Hippocampal formation (tissue), 2 donors: ENCODE measurements around the gene ZBTB20.

Source experiments
- DNase-seq, 2 donors: peaks; one replicate each; lab custom pipeline; 2025; lab: John Stamatoyannopoulos, UW

ZBTB20 gene

DNA sequence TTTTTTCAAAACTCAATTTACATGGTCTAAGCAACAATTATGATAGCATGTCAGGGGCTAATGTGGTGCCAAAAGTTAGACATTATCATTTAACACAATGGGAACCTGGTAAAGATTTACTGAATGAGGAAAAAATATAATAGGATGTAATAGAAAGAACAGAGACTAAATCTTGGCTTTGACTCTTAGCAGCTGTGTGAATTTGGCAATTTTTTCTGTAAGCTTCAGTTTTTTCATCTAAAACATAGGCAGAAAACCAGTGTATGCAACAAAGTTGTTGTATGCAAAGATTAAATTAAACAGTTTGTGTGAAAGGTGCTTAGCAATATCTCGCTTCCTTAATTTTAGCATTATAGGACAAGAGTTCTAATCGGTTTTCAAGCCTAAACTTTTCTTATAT lies 57.6 kb downstream of the ZBTB20 start:
- no peak for DNase-seq

DNA sequence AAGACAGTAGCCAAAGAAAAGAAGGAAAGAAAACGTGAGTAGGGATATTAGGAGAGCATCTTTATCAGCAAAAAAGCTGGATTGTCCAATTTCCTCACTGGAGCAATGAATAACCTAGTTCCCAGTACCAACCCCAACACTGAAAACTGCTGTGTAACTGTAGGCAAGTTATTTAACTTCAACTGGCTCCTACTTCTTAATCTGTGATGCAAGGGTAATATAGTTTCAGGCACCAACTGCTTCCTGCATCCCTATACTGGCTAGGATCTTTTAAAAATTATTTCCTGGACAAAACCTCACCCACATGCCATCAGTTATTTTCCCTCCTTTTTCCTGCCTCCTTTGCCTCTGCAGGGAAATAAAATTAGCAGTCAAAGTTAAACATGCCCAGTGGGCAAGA lies 59.6 kb downstream of the ZBTB20 start:
- no peak for DNase-seq

- DNase-seq, result peak in 1 of 2 donors; percentile 47
Observed at GRCh38 chr3:115086344-115086743, 60.7 kb downstream of the ZBTB20 start.

DNA sequence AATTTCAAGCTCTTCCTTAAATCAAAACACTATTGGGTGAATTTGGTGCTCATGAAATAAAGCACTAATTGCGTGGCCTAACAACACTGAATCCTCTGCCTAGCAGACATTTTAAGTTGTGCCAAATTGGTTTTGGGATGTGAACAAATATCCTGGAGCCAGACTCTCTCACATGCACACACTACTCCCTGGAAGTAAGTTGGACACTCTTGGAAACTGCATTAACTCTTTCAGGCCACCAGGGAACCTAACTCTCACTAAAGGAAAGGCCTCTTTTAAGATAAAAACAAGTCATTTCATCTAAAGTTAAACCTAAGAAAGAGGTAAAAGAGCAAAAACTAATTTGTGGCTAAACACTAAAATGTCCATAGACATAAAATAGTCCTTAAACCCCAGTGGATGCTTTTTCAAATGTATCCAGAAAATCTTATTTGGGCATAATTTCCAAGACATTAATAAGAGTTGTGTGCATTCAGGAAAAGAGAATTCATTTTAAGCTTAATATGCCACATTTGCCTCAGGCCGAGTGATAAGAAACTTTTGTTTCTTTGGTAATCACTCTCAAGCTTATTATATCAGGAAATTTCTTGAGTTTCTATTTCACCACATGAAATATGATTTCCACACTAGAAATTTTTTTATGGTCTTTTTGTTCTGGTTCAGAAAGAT lies 61.8 kb downstream of the ZBTB20 start:
- peak; percentile 26 to 64 for DNase-seq

GRCh38 chr3:115084686-115085085 lies 62.4 kb downstream of the ZBTB20 start:
- DNase-seq, result no peak

DNA sequence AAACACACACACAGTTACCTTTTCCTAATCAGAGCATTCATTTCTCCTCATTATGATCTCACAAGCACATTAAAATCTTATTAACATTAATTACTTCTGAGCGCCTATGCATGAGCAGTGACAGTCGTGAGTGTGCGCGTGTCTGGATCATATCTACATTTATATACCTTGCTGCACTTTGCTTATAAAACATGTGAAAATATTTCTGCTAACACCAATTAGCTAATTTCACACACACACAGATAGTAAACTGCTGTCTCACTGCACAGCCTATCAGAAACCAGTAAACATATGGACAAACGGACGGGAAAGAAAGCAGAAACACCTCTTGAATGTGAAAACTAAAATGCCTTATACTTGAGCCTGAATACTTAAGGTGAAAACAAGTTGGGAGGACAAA lies 64.8 kb downstream of the ZBTB20 start:
- DNase-seq, result no peak

DNA sequence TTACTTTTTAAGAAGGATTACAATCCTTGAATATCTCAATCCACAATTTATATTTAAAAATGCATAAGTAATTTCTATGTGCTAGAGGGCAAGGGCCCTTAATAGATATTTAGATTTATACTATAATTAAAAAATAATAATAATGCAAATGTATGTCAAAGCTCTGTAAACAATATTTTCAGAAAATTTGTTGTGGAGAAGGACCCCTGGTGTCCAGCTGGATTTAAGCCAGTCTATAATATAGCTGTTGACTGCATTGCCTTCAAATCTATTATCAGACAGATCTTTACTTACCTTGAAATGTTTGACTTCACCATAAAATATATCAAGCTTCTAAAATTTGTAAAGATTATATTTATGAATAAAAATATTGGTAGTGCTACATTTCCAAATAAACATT lies 65.6 kb downstream of the ZBTB20 start:
- DNase-seq, result no peak

GRCh38 chr3:115077501-115078250 lies 69.4 kb downstream of the ZBTB20 start:
- DNase-seq, result no peak

GRCh38 chr3:115074502-115074901 lies 72.6 kb downstream of the ZBTB20 start:
- no peak for DNase-seq

GRCh38 chr3:115072265-115073021 lies 74.6 kb downstream of the ZBTB20 start:
- DNase-seq, result no peak

DNA sequence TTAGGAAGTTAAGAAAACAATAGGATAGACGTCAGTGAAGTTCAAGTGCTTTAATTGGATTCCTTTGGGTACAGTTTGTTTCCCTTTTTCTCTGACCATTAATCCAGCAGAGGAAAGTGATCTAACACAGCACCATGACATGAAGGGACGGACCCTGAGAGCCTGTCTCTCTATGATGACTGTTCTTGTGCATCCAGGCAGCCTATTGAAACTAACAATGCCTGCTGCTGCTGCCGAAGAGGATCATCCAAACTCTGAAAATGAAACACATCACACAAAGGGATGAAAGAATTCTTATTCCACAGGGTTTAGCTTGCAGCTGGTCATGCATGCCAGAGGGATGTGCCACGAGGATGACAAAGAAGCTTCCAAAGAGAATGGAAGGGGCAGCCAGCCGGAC lies 75.5 kb downstream of the ZBTB20 start:
- peak; percentile 54 to 89 for DNase-seq

- no peak for DNase-seq
Observed at GRCh38 chr3:115071166-115071565, 75.9 kb downstream of the ZBTB20 start.

DNA sequence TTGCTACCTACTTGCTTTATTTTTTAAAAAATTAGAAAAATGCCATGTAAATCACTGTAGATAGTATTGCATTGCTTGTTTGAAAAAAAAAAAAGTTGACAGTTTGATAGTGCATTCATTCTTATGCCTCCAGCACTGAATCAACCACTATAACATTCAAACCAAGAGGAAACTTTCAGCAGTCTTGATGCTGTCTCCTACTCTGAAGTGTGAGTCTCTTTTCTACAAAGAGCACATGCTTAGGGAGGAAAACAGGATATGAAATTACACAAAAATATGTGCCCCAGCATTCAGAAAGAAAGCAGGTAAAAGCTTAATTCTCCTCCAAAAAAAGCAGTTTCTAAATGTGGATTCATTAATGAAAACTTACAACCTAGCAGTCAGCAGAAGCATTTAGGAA lies 78.3 kb downstream of the ZBTB20 start:
- DNase-seq, result no peak

GRCh38 chr3:115062412-115062956 lies 84.6 kb downstream of the ZBTB20 start:
- no peak for DNase-seq

DNA sequence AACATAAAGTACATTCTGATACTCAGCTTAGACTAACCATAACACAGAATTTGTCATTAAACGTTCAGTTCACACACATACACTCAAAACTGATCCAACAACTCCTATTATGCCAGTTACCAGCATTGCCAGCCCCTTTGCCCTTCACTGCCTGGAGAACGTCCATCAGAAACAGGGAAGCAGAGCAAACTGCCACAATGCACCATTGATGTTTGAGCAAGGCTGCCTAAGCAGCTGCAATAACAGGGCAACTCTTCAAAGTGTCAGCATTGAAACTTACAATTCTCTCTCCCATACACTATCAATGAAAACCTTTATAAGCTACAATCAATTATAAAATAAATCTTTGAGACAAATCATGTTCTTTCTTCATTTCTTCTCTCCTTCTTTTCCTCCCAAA lies 85.1 kb downstream of the ZBTB20 start:
- peak; percentile 79 to 95 for DNase-seq

GRCh38 chr3:115052906-115053305 lies 94.2 kb downstream of the ZBTB20 start:
- DNase-seq, result no peak

DNA sequence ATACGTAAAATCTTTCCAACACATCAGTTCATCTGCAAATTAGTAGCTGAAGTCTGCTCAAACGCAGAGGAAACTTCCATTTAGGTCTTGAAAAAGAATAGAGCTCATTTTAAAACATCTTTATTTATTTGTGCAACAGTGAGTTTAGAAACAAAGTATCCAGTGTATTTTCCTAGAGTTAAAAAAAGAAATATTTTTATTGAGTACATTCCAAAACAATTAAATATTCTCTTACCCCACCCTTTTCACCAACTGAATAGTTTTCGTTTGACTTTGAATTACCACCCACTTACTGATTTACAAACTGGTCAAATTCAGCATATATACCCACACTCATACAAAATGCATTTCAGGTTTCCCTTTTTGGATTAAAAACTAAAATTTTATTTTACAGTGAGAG lies 104.7 kb downstream of the ZBTB20 start:
- no peak for DNase-seq

DNA sequence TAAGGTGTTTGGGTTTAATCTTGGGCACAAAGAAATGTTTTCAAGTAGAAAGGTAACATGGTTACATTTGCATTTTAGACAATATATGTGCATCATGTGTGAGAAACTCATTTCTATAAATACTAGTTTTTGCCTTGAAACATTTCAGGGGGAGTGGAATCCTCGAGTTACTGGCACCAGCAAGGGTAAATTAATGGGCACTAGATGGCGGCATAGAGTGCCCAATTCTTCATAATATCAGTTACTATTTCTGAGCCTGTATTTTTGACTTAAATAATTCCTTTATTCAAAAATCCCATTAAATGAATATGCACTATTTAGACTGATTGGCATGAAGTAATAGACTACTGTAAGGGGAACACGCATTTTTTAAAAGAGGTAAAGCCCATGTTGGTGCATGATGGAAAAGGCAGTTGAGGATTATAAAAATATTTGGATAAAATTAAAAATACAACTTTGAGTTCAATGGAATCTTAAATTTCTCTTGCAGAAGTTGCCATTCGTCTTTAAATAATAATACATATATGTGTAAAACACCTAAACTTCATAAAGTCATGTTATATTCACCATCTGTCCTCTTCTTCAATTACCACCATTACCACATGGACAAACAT lies 106.3 kb downstream of the ZBTB20 start:
- DNase-seq, result peak in 1 of 2 donors; percentile 1

DNA sequence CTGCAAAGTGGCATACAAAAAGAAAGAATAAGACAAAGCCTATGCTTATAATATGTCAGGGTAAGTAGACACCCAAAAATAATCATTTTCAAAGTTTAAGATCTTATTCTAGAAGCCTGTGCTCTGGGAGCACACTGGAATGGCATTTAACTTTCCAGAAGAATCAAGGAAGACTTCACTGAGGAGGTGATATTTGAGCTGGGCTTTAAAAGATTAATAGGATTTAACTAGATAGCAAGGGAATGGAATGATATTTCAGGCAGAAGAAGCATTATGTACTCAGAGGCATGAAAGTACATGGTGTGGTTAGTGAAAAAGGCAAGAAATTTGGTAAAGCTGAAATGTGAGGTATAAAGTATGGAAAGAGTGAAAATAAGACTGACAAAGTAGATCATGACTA lies 106.8 kb downstream of the ZBTB20 start:
- DNase-seq, result no peak

- DNase-seq, result no peak
Observed at GRCh38 chr3:115038817-115039216, 108.3 kb downstream of the ZBTB20 start.

- DNase-seq, result no peak
Observed at GRCh38 chr3:115022835-115023398, 124.2 kb downstream of the ZBTB20 start.

- DNase-seq, result no peak
Observed at GRCh38 chr3:115022199-115022598, 124.9 kb downstream of the ZBTB20 start.
